Mucosa of gallbladder (tissue), 1 donor: ENCODE measurements around the gene GCSH. TPM values are rescaled to one million over a fixed set of nuclear protein-coding genes. Genes with fewer than 3 reads are reported as not detected.
"Not testable (repeated sequence)": the region's sequence is repeated elsewhere in the genome, so short reads cannot be mapped to it uniquely, and the experiment has no call there.

ENCODE experiments used
- DNase-seq: peaks from one replicate; pipeline ENCODE4 v3.0.0-alpha.2; 2020; ENCODE audit warnings: low spot score
- total RNA-seq: library from RNA; stranded (reverse); gene quantifications from one replicate; pipeline ENCODE4 v1.2.1, GENCODE V29; 2021
- donor health status: DM: no; HTN: no; CAD: no.

Gene GCSH
- total RNA-seq, result 13.1 TPM

DNA sequence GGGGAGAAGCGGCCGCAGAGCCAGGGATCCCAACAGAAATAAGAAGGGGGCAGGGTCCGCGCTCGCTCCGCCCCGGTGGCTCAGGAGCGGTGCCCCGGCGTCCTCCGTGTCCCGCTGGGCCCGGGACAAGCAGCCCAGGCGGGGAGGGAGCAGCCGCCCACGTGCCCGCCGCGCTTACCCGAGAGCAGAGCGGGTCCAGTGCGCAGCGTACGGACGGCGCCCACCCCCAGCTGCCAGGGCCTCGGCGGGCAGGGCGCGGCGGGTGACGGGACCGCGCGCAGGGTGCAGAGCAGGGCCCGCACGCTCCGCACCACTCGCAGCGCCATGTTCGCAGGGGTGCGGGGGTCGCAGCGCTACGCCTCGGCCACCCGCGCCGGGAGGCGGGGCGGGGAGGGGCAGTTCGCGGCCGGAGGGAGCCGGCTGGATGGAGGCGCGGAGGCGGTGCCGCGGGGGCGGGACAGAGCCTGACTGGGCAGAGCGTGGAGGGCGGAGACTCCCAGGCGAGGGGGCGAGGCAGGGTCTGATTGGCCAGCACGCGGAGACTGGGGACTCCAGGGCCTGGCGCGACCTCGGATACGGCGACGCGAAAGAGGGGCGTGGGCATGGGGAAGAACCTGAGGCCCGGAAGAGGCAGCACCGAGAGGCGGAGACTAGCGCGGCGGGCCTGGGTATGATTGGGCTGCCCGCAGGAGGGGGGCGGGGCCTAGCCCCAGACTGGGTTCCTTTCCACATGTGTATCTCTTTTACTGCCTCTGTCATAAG is at the start of gene GCSH:
TSS of gene GCSH (minus strand) at position 443 of the 762 bp plus-strand sequence. CDS start at position 326, 117 bp downstream.
- DNase-seq, result peak; percentile 99

GRCh38 chr16:81143921-81144471 is 47.8 kb upstream of the GCSH start:
- no peak for DNase-seq

DNA sequence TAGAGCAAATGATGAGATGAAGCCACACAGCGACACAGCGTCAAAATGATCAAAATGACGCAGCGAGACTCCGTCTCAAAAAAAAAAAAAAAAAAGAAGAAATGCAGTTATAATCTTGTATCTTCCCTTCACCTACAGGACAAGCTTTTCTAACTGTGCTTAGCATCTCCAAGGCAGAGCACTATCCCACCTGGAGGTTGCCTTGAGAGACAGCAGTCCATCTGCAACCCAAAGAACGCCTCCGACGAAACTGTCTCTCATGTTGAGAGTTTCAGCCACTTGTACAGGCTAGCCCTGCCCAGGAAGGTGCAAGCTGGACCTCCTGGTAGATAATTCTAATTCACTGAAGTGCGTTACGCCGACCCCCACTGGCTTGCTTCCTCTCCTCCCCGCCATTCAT is 46.7 kb upstream of the GCSH start:
- no peak for DNase-seq

DNA sequence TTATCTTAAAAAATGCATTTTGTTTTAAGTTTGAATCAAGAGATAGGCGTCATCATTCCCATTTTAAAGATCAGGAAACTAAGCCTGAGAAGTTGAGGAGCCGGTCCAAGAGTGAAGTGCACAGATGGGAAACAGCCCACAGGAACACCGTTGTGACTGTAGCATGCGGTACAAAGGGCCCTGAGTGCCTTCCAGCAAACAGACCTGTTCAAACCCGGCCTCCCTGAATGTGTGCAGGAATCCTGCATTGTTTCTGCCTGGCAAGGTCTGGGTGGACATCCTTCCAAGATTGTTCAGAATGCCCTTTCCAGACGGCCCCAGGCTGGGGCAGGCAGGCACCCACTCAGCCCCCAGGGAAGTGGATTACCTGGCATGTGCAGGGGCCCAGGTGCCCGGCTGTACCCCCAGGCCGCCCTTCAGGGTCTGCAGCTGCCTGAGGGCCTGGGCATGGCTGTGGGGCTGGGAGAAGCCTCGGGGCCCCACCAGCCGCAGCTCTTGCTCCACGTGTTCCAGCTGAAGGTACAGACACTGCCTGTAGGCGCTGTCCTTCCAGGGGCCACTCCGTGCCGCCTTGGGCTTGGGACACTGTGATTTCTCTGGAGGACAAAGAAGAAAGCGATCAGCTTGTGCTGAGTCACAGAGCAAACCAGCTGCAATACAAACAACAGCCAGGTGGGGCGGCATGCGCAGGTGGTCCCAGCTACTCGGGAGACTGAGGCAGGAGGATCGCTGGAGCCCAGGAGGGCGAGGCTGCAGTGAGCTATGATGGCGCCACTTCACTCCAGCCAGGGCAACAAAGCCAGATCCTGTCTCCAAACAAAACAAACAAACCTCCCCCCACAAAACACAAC is 45.0 kb upstream of the GCSH start:
- DNase-seq, result no peak

GRCh38 chr16:81138831-81139557 is 42.8 kb upstream of the GCSH start:
- DNase-seq, result no peak

DNA sequence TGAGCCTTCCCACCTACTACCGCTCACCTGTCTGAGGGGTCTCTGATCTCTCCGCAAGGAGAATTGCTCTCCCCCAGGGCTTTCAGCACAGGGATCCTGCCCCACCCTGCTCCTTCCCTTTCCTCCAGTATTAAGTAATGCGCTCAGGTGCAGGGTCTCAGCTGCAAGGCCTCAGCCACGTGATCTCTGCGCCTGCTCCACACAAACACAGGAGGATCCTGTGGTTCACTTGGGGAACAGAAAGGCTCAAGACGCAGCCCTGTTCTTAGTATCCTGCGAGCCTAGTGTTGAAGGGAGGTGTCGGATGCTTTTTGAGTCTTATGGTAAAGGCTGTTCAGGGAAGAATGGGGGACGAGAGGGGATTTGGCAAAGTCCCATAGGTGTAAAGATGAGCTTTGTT is 41.6 kb upstream of the GCSH start:
- no peak for DNase-seq

DNA sequence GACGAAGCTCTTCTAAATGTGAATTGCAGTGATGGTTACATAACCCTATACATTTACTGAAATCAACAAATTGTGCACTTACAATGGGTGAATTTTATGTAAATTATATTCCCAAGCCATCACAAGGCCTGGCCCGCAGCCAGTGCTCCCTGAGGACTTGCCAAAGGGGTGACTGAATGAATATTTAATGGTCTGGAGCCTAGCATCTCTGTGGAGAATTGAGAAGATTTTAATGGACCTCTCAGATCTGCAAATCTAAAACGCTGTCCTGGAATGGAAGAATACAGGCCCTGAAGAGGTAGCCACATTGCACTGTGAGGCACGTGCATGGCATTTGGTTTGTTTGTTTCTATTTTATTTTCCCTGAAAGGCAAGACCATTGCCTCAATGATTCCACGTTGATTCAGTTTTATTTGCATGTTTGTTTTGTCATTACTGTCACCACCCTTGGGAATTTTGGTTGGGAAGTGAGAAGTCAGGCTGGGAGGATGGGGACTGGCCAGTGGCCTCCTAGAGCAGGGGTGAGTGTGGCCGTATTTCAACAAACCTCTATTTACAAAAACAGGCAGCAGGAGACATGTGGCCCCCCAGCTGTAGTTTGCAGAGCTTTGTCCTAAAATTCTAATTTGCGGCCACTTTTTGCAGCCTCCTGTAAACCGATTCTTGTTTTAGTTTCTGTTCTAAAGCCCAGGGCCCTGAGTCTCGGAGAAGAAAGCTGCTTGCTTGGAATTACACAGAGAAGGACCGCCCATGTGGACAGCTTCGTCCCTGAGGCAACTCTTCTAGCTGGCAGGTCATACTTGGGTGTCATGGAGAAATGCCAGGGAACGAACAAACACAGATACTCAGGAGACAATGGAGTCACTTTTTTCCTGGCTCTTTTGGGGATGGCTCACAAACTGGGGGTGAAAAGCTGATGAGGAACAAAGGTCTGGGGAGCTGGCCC is 40.5 kb upstream of the GCSH start:
- peak; percentile 11 for DNase-seq

DNA sequence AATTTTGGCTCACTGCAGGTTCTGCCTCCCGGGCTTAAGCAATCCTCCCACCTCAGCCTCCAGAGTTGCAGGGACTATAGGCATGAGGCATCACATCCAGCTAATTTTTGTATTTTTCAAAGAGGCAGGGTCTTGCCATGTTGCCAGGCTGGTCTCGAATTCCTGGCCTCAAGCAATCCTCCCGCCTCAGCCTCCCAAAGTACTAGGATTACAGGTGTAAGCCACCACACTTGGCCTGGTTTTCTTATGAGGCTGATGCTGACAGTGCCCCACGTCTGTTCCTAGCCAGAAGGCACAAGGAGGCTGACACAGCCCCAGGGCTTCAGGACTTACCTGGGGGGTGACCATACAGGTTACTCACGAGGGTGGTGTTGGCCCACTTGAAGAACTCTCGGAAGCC is 33.9 kb upstream of the GCSH start:
- no peak for DNase-seq

DNA sequence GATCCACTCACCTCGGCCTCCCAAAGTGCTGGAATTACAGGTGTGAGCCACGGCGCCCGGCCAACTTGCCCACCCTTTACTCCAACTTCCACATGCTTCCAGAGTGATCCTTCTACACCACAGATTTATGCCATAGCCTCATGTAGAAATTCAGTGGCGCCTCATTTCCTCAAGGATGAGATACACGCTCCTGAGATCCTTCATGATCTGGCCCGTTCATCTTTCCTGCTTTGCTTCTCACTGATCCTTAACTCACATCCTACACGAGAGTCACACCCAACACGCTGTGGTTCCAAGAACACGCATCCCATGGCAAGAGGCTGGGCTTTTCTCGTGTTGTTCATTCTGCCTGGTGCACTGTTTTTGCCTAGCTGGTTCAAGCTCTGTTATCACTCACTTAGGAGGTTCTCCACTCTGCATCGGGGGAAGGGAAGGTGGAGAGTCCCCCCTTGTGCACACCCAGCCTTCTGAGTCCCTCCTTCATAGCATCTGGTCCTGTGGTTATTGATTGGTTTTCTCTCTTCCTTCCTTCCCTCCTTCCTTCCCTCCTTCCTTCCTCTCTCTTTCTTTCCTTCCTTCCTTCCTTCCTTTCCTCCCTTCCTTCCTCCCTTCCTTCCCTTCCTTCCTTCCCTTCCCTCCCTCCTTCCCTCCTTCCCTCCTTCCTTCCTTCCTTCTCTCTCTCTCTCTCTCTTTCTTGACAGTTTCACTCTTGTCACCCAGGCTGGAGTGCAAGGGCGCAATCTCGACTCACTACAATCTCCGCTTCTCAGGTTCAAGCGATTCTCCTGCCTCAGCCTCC is 32.7 kb upstream of the GCSH start:
- no peak for DNase-seq

DNA sequence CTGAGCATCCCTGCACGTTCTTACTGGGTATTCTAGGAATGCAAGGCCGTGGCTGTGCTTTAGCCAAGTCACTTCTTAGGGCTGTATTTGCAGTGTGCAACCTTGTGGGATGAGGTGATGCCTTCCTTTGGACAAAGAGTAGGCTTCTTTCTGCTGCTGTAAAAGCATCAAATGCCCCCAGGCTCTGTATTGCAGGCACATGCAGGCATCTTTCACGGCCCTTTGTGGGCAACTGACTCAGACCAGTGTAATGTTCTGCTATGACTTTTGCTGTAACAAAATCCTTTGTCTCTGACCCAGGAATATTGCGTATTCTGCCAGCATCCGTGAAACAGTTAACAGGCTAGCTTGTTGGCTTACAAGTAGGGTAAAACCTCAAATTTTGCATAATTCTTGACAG is 30.9 kb upstream of the GCSH start:
- DNase-seq, result no peak

DNA sequence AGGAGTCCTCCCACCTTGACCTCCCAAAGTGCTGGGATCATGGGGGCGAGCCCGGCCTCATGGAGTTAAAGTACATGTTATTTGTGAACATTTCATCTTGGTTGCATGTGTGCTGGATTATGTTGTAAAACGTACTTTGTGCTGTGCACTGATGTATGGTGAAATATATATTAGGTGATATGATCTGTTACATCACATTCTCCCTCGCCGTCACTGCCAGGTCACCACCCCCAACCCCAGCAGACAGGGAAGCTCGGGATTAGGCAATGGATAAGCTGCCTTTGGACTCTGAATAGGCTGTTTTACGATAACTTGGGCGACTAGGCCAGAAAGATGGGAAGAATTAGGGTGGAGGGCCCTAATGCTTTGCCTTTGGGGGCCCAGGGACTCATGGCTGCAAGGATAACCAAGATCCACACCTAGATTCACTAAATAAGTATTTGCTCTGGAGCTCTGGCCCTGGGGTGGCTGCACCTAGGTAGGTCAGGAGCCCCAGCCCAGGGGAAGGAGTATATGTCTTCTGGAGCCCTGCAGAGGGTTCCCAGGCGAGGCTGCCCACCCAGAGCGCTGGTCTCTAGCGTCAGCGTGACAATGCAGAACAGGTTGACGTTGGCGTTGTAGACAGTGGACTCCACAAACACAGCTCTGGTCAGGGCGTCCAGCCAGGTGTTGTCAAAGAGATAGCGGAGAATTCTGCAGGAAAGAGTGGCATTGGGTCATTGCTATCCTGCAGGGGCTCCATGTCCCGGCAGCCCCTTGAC is 27.1 kb upstream of the GCSH start:
- DNase-seq, result no peak

GRCh38 chr16:81121474-81121990 is 25.3 kb upstream of the GCSH start:
- no peak for DNase-seq

- DNase-seq, result no peak
Measured at GRCh38 chr16:81117436-81117835, 21.2 kb upstream of the GCSH start.

DNA sequence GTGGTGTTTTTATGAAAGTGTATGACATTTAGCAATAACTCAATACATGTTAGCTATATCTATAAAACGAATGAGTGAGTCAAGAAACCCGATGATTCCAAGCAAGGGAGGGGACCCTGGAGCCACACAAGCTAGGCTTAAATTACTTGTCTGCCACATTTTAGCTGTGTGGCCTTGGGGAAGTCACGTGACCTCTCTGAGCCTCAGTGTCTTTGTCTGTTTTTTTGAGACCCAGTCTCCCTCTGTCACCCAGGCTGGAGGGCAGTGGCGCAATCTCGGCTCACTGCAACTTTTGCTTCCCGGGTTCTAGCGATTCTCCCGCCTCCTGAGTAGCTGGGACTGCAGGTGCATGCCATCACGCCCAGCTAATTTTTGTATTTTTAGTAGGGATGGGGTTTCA is 20.1 kb upstream of the GCSH start:
- no peak for DNase-seq

- no peak for DNase-seq
Measured at GRCh38 chr16:81112453-81112852, 16.3 kb upstream of the GCSH start.

DNA sequence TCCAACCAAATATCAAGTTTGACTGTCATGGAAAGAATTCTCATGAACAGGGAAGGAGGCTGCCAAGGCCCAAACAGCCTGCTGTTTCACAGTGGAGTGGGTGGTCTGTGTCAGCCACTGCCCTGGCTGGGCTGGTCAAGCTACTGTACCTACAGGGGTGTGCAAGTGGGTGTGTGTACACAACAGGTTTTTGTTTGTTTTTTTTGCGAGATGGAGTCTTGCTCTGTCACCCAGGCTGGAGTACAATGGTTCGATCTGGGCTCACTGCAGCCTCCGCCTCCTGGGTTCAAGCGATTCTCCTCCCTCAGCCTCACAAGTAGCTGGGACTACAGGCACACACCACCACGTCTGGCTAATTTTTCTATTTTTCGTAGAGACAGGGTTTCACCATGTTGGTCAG is 13.1 kb upstream of the GCSH start:
- DNase-seq, result not testable (repeated sequence)

DNA sequence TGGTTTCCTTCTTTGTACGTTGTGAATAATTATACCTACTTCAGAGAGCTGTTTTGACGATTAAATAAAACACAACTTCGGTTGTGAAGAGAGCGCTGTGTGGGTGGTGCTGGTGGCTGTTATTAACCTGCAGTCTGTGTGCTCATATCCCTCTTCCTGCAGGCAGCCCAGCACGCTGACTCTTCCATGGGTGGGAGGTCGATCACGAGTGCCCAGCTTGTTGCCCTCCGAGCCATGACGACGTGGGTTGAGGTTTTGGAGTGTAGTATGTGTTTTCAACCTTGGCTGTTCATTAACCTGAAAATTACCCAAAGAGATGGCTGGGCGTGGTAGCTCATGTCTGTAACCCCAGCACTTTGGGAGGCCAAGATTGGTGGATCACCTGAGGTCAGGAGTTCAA is 11.3 kb upstream of the GCSH start:
- DNase-seq, result no peak

DNA sequence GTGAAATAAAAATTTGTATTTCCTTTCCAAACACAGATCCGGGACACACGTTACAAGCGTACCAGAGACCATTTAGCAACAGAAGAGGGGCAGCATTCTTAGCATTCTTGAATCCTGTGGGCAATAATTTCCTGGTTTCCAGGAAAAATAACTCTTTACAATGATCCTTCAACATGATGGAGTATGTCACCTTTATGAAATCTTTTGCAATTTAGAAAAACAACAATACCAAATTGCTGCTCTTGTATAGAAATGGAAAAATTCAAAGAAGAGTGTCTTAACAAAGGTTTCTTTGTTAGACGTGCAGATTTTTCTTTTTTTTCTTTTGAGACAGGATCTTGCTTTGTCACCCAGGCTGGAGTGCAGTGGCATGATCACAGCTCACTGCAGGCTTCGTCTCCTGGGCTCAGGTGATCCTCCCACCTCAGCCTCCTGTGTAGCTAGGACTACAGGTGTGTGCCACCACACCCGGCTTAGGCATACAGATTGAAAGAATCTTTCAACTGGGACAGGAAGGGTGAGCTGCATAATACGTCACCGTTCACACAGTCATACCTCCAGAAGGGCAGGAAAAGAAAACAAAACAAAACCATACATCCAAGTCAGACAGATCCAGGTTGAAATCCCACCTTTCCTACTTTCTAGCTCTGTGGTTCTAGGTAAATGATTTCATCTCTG is 10.8 kb upstream of the GCSH start:
- no peak for DNase-seq

- no peak for DNase-seq
Measured at GRCh38 chr16:81105946-81106345, 9.8 kb upstream of the GCSH start.
